IMR-90 (cell line): Measurements from ENCODE around the gene CREB5. TPM values are rescaled to one million over a fixed set of nuclear protein-coding genes. Genes with fewer than 3 reads are reported as not detected.

ENCODE experiments used
- ATAC-seq: fragments of 200-7000 bp; cut with Tn5 transposase; 2 replicates; pipeline ENCODE4 v1.9.1; 2020; ENCODE audit warnings: low read depth, mild to moderate bottlenecking, moderate library complexity
- BruUV-seq: library from RNA; stranded (reverse); fragments of 400-500 nt; replicated peaks from 2 replicates; lab custom pipeline; 2021; lab: Mats Ljungman, UMichigan
- CTCF ChIA-PET: fragments of 300-600 bp; formaldehyde crosslinking; extraction: SDS; loops from one replicate; lab custom pipeline; 2021; ENCODE audit warnings: antibody characterized with exemption; lab: Yijun Ruan, JAX
- POLR2A ChIA-PET: fragments of 300-600 bp; sonication (Branson Sonifier 250); formaldehyde crosslinking; loops from one replicate; lab custom pipeline; 2022; ENCODE audit warnings: antibody characterized with exemption; ENCODE audit not compliant: unreplicated experiment; lab: Charles Lee
- DNase-seq: peaks from one replicate; pipeline ENCODE4 v3.0.0; 2013
- H2AFZ ChIP-seq: replicated peaks from 2 replicates; pipeline ENCODE3; 2013; ENCODE audit warnings: low read length, mild to moderate bottlenecking; ENCODE audit not compliant: poor library complexity
- H2AK5ac ChIP-seq: 2 replicates; pipeline ENCODE4 v1.6.1; 2013; ENCODE audit warnings: low read depth, low read length, inconsistent platforms
- H2AK9ac ChIP-seq: replicated peaks from 2 replicates; pipeline ENCODE3; 2013; ENCODE audit warnings: mild to moderate bottlenecking, low read depth, low read length, moderate library complexity; ENCODE audit not compliant: poor library complexity
- H2BK120ac ChIP-seq: 2 replicates; pipeline ENCODE4 v1.6.1; 2013; ENCODE audit warnings: low read depth, low read length, inconsistent platforms
- H2BK15ac ChIP-seq: 3 replicates; pipeline ENCODE4 v1.6.1; 2013; ENCODE audit warnings: low read depth, low read length, inconsistent platforms
- H2BK20ac ChIP-seq: 2 replicates; pipeline ENCODE4 v1.6.1; 2013; ENCODE audit warnings: low read depth, mild to moderate bottlenecking, inconsistent platforms, low read length, moderate library complexity
- H2BK5ac ChIP-seq: 2 replicates; pipeline ENCODE4 v1.6.1; 2013; ENCODE audit warnings: mild to moderate bottlenecking, low read depth, low read length, inconsistent platforms; ENCODE audit not compliant: poor library complexity, severe bottlenecking
- H3K14ac ChIP-seq: replicated peaks from 2 replicates; pipeline ENCODE4 v1.6.1; 2013; ENCODE audit warnings: low read depth, low read length, inconsistent platforms
- H3K18ac ChIP-seq: 2 replicates; pipeline ENCODE4 v1.6.1; 2013; ENCODE audit warnings: low read depth, low read length, control low read depth
- H3K23ac ChIP-seq: 2 replicates; pipeline ENCODE4 v1.6.1; 2013; ENCODE audit warnings: low read depth, low read length, inconsistent platforms
- H3K27ac ChIP-seq: 2 replicates; pipeline ENCODE4 v1.5.1; 2013; ENCODE audit warnings: mild to moderate bottlenecking, control low read depth, low read length; ENCODE audit not compliant: insufficient read depth
- H3K27me3 ChIP-seq: 2 replicates; pipeline ENCODE4 v1.6.1; 2013; ENCODE audit warnings: low read length; ENCODE audit not compliant: control insufficient read depth, insufficient read depth
- H3K36me3 ChIP-seq: 2 replicates; pipeline ENCODE4 v1.6.1; 2013; ENCODE audit warnings: low read length, mixed read lengths; ENCODE audit not compliant: control insufficient read depth, insufficient read depth
- H3K4ac ChIP-seq: 2 replicates; pipeline ENCODE4 v1.6.1; 2013; ENCODE audit warnings: low read depth, low read length, inconsistent platforms
- H3K4me1 ChIP-seq: 2 replicates; pipeline ENCODE4 v1.6.1; 2013; ENCODE audit warnings: low read length, mixed read lengths; ENCODE audit not compliant: control insufficient read depth, insufficient read depth
- H3K4me2 ChIP-seq: 2 replicates; pipeline ENCODE4 v1.6.1; 2013; ENCODE audit warnings: low read depth, mild to moderate bottlenecking, control low read depth, low read length, moderate library complexity
- H3K4me3 ChIP-seq: 2 replicates; pipeline ENCODE4 v1.5.1; 2013; ENCODE audit warnings: low read depth, mild to moderate bottlenecking, control low read depth, low read length, moderate library complexity; ENCODE audit not compliant: insufficient read depth
- H3K56ac ChIP-seq: 2 replicates; pipeline ENCODE4 v1.6.1; 2013; ENCODE audit warnings: low read length, inconsistent platforms; ENCODE audit not compliant: insufficient read depth; ENCODE audit errors: extremely low read depth
- H3K79me1 ChIP-seq, 2 experiments: 2 replicates each; pipeline ENCODE4 v1.6.1; 2013; ENCODE audit warnings: low read length in 2 of 2, inconsistent platforms in 1 of 2, low read depth in 1 of 2
- H3K9ac ChIP-seq: 2 replicates; pipeline ENCODE4 v1.6.1; 2013; ENCODE audit warnings: low read depth, low read length, control low read depth
- H3K9me1 ChIP-seq: 2 replicates; pipeline ENCODE4 v1.6.1; 2013; ENCODE audit warnings: low read length, inconsistent platforms; ENCODE audit not compliant: insufficient read depth
- H3K9me3 ChIP-seq: 2 replicates; pipeline ENCODE4 v1.6.1; 2013; ENCODE audit warnings: low read length; ENCODE audit not compliant: control insufficient read depth, insufficient read depth
- H4K20me1 ChIP-seq: 2 replicates; pipeline ENCODE4 v1.6.1; 2013; ENCODE audit warnings: low read length, inconsistent platforms; ENCODE audit not compliant: insufficient read depth
- H4K5ac ChIP-seq: 2 replicates; pipeline ENCODE4 v1.6.1; 2013; ENCODE audit warnings: mild to moderate bottlenecking, low read depth, low read length, control low read depth
- H4K8ac ChIP-seq, 2 experiments: 2 replicates each; pipeline ENCODE4 v1.6.1; 2013; ENCODE audit warnings: low read depth in 2 of 2, low read length in 2 of 2, control low read depth in 1 of 2, inconsistent platforms in 1 of 2
- H4K91ac ChIP-seq: 2 replicates; pipeline ENCODE4 v1.6.1; 2013; ENCODE audit warnings: low read depth, low read length, inconsistent platforms; ENCODE audit not compliant: insufficient read depth
- ELK1 ChIP-seq: fragments of 150-350 bp; IDR thresholded peaks from 2 replicates; pipeline ENCODE4 v1.6.1; 2016; ENCODE audit warnings: low read depth, mild to moderate bottlenecking, low read length, moderate library complexity, borderline replicate concordance
- RAD21 ChIP-seq: IDR thresholded peaks from 2 replicates; pipeline ENCODE4 v1.6.1; 2012; ENCODE audit warnings: low read length, improper control_type of control experiment
- USF2 ChIP-seq: fragments of 150-350 bp; IDR thresholded peaks from 2 replicates; pipeline ENCODE4 v1.6.1; 2017; ENCODE audit warnings: mild to moderate bottlenecking, antibody characterized with exemption, low read length, low read depth
- WGBS, 2 experiments: methylation state at CpG; one replicate each; pipeline versions ENCODE4 v1.1.5 to v1.1.7; 2013; ENCODE audit warnings: missing lambda C conversion rate in 2 of 2; ENCODE audit not compliant: insufficient read length in 1 of 2; ENCODE audit errors: extremely low coverage in 2 of 2; 5-methylcytosine and 5-hydroxymethylcytosine counted together
- dilution Hi-C: fragments of 300-500 bp; cut with HindIII; formaldehyde crosslinking; loops from one replicate; pipeline ENCODE4 v1.14.3; 2018; ENCODE audit warnings: low sequenced_read_pairs; ENCODE audit not compliant: unreplicated experiment
- in situ Hi-C: fragments of 300-500 bp; cut with MboI; formaldehyde crosslinking; loops from 3 replicates; pipeline ENCODE4 v1.14.3; 2019; ENCODE audit warnings: low sequenced_read_pairs, inconsistent platforms, mixed read lengths
- intact Hi-C: fragments of 100-400 bp; cut with micrococcal nuclease; formaldehyde crosslinking; loops from 2 replicates; pipeline ENCODE4 v1.10.0; 2022
- polyA plus RNA-seq, 3 experiments: library from polyadenylated mRNA; depleted of rRNA; stranded (reverse); fragments of >200 nt; gene quantifications; 2 replicates each; pipeline ENCODE4 v1.2.3, GENCODE V29; 2012; ENCODE audit warnings: low replicate concordance in 1 of 3
- total RNA-seq: library from RNA; depleted of rRNA; stranded (reverse); fragments of >200 nt; gene quantifications from 2 replicates; pipeline ENCODE4 v1.2.3, GENCODE V29; 2012

Gene CREB5
- total and polyA plus RNA-seq, 2 of the 4 experiments (the other 2 are of a cell fraction) = 7.3 to 13.1 TPM

DNA sequence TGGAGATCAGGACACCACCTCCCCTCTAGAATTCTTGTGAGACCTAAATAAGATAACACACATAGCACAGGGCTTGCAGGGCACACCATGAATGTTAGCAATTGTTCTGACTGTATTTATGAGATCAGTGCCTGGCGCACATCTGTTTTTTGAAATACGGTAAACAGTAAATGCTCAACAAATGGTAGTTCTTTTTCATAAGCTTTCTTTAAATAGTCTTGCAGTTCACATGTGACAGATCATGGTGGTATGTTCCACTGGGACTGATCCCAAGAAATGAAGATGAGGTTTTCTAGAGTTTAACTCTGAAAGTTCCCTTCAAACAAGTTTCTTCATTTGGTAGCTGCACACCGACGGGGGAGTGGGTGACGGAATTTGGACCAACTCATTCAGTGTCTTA, 34.8 kb downstream of the CREB5 start:
- peaks cover 4% of the 10 kb centered on the region; the same call in 1 of the 2 replicates for H3K4me1 ChIP-seq
- H2BK20ac ChIP-seq = no peak overlapping the region
- WGBS, 2 experiments = no CpG with 5 or more reads among the region's 5 CpGs
- H2AK9ac ChIP-seq = no peak overlapping the region
- intact Hi-C loops = no loop called here
- H3K9me3 ChIP-seq = no peaks in the 10 kb centered on the region
- H2AK5ac ChIP-seq = no peak overlapping the region
- dilution Hi-C loops = no loop called here
- no peak overlapping the region for H4K5ac ChIP-seq
- no peak overlapping the region for H3K4me2 ChIP-seq
- no peak overlapping the region for H2AFZ ChIP-seq
- TF ChIP-seq USF2 (no peak), ELK1 (no peak), RAD21 (no peak)
- no peaks in the 10 kb centered on the region for H3K79me1 ChIP-seq
- H4K20me1 ChIP-seq = no peaks in the 10 kb centered on the region
- no peak overlapping the region for H2BK120ac ChIP-seq
- DNase-seq (peak; percentile 58), ATAC-seq (peak; percentile 42)
- no peak overlapping the region for H3K56ac ChIP-seq
- no peak overlapping the region for H3K4ac ChIP-seq
- no peaks in the 10 kb centered on the region for H3K36me3 ChIP-seq
- in situ Hi-C loops = no loop called here
- POLR2A ChIA-PET = no interaction called here
- H4K8ac ChIP-seq = no peak overlapping the region
- no peaks in the 10 kb centered on the region; the same call in 1 of the 2 replicates for H3K27me3 ChIP-seq
- no peak overlapping the region for H3K27ac ChIP-seq
- H3K14ac ChIP-seq = no peak overlapping the region
- CTCF ChIA-PET = interaction anchor here (1.1 kb wide), 1 partner anchor 15 kb away, joined by 3 read pairs; no protein-coding TSS in a partner anchor
- H3K9me1 ChIP-seq = no peaks in the 10 kb centered on the region; the same call in 1 of the 2 replicates
- no peak overlapping the region for H2BK5ac ChIP-seq
- H3K18ac ChIP-seq = no peak overlapping the region
- H3K4me3 ChIP-seq = no peak overlapping the region
- no TSS peak for BruUV-seq
- no peak overlapping the region for H2BK15ac ChIP-seq
- H4K91ac ChIP-seq = no peak overlapping the region
- H3K23ac ChIP-seq = no peak overlapping the region
- H3K9ac ChIP-seq = no peak overlapping the region
